ENCODE measurements around the gene LYPD4.

- TF ChIP-seq CTCF (IDR thresholded peaks at IDR 0.05), result no peak
- TF ChIP-seq EZH2 (IDR thresholded peaks at IDR 0.05), result no peak
- no peak for TF ChIP-seq EZH2phosphoT487 (IDR thresholded peaks at IDR 0.05)
Measured at GRCh38 chr19:41816761-41817160, 27.7 kb downstream of the LYPD4 start.
